HPDE6-E6E7 (cell line): ENCODE measurements around the gene EIF4A3.

Source experiments
- DNase-seq: peaks from one replicate; pipeline ENCODE4 v3.0.0; 2011; ENCODE audit warnings: missing footprints; ENCODE audit errors: extremely low spot score

Gene EIF4A3

GRCh38 chr17:80147035-80147822 lies at the start of gene EIF4A3:
EIF4A3 (minus strand) TSS chr17:80147128; CDS start chr17:80146961, 167 bp downstream.
- DNase-seq, result peak; percentile 98

DNA sequence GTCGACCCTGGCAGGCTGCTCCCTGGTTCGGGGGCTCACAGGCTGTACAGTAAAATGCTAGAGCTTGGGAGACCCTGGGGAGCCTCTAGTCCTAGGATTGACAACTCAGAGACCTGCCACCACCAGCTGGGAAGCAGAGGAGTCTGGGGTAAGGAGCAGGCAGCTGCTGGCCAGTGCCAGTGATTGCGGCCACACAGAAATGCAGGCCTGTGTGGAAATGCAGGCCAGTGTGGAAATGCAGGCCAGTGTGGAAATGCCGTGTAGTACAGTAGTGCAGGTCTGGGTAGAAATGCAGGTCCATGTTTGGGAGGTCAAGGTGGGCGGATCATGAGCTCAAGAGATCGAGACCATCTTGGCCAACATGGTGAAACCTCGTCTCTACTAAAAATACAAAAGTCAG lies 49.7 kb upstream of the EIF4A3 start:
- no peak for DNase-seq

GRCh38 chr17:80195671-80196529 lies 49.0 kb upstream of the EIF4A3 start:
- no peak for DNase-seq

DNA sequence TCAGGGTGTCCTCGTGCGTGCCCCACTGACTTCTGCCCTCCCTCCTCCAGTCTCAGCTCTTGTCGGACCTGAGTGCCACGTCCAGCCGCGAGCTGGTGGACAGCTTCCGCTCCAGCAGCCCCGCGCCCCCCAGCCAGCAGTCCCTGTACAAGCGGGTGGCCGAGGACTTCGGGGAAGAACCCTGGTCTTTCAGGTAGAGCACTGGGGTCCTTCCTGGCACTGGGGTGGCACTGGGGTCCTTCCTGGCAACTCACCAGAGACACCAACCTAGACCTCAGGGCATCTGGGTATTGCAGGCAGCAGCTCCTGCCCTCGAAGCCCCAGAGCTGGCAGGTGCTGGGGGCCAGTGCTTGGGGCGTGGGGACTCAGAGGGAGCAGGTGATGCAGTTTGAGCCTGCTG lies 48.2 kb upstream of the EIF4A3 start:
- DNase-seq, result no peak

DNA sequence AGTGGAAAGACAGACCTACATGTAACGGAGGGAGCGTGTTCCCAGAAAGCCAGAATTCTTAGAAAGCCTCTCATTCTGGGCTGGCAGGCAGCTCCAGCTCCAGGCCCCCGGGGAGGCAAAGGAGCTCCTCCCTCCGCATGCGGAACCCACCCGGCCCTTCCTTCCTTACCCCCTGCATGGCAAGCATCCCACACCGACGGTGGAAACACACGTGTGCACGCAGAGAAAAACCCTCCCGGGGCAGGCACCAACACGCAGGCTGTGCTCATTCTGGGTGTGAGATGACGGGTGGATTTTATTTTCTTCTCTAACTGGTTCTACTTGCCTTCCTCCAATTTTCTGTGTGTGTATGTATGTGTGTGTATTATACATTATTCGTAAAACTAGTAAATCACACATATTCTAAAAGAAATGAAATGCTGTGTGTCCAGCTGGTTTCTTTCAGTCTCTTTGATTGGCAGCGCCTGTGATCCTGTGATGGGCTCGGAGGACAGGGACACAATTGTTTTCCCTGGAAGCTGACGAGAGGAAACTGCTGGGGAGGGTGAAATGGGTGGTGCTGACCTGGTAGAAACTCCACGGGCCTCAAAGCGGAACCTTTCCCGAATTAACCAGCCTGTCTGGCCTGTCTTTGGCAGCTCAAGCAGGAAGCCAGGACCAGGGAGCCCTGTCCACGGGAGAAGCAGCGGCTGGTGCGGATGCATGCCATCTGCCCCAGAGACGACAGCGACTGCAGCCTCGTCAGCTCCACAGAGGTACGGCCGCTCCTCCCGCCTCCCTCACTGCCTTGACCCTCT lies 45.1 kb upstream of the EIF4A3 start:
- no peak for DNase-seq

GRCh38 chr17:80191192-80191591 lies 44.3 kb upstream of the EIF4A3 start:
- DNase-seq, result no peak

DNA sequence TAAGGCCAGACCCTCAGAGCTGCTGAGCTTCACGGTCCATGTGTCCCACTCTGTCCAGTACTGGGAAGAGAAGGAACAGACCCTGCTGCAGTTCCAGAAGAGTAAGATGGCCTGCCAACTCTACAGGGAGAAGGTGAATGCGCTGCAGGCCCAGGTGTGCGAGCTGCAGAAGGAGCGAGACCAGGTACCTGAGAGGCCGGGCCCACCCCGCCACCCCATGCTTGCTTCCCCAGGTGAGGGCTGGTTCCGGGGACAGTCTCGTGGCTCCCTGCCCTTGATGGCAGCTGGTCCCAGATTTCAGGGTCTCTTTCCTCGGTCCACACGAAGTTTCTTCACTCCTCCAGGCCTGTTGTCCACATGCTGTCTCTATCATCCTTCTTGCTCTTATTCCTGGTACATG lies 43.8 kb upstream of the EIF4A3 start:
- no peak for DNase-seq

DNA sequence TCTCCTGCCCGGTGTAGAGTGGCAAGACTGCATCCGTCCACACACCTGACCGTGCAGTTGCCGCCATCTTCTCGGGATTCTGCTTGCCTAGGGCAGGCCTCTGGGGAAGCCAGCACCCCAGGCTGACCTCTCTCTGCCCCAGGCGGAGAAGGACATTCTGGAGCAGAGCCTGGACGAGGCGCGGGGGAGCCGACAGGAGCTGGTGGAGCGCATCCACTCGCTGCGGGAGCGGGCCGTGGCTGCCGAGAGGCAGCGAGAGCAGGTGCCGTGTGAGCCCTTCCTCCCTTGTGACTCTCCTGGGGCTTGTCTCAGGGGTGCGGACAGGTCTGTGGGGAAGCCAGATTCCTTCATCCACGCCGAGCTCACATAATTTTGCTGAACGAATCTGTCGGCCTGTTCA lies 42.7 kb upstream of the EIF4A3 start:
- DNase-seq, result no peak

DNA sequence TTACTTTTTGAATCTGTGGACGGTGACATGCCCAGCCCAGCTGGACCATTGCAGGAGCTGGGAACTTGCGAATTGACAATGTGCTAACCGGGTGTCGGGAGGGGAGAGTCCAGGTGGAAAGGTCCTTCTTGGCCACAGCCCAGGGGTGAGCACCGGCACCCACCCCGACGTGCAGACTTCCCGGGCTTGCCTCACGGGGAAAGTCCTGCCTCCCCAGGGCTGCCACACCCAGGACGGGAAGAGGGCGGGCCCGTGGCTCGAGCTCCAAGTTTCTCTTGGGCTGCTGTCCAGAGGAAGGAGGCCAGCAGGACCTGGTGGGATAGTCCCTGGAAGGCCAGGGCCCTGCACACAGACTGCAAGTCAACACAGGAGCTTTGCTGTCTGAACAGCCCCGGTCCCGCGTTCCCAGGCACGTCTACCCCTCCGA lies 40.6 kb upstream of the EIF4A3 start:
- DNase-seq, result peak; percentile 63

DNA sequence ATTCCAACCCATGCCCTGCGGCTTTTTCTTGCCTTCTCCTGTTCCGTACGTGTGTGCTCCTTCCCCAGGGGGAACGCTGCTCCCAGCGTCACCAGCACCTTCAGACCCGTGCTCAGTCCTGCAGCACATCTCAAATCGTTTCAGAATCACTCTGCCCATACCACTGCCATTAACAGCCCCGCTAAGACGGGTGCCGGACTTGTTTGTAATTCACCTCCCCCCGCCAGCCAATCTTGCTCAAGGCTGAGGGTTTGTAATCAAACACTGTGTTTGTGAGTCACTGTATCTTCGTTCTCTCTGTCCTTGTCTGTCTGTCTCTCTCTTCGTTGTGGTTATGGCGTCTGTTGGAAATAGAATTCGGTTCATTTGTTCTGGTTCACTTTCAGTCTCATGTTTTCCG lies 40.2 kb upstream of the EIF4A3 start:
- DNase-seq, result peak; percentile 65

GRCh38 chr17:80185968-80186367 lies 39.0 kb upstream of the EIF4A3 start:
- DNase-seq, result no peak

DNA sequence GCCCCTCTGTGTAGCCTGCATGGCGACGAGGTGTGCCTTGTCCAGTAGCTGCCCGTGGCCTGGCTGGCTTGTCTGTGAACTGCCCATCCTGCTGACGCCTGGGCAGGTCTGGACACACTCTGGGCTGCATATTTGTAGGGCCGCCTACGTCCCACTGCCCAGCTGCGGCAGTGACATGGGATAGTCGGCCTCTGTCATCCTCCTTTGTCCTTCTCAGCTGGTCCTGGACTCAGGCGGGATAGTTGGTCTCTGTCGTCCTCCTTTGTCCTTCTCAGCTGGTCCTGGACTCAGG lies 37.4 kb upstream of the EIF4A3 start:
- DNase-seq, result no peak

- DNase-seq, result no peak
Measured at GRCh38 chr17:80183581-80184422, 36.9 kb upstream of the EIF4A3 start.

- no peak for DNase-seq
Measured at GRCh38 chr17:80182845-80183223, 35.9 kb upstream of the EIF4A3 start.

- no peak for DNase-seq
Measured at GRCh38 chr17:80182118-80182844, 35.4 kb upstream of the EIF4A3 start.

DNA sequence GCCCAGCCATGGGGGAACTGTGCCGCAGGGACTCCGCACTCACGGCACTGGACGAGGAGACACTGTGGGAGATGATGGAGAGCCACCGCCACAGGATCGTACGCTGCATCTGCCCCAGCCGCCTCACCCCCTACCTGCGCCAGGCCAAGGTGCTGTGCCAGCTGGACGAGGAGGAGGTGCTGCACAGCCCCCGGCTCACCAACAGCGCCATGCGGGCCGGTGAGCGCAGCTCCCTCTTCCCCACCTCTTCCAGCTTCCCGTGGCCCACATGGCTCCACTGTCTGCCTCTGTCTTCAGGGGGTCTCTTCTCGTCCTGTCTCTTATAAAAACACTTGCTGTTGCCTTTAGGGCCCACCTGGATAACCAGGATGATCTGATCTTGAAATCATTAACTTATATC lies 34.5 kb upstream of the EIF4A3 start:
- no peak for DNase-seq

- DNase-seq, result no peak
Measured at GRCh38 chr17:80180192-80180591, 33.3 kb upstream of the EIF4A3 start.

DNA sequence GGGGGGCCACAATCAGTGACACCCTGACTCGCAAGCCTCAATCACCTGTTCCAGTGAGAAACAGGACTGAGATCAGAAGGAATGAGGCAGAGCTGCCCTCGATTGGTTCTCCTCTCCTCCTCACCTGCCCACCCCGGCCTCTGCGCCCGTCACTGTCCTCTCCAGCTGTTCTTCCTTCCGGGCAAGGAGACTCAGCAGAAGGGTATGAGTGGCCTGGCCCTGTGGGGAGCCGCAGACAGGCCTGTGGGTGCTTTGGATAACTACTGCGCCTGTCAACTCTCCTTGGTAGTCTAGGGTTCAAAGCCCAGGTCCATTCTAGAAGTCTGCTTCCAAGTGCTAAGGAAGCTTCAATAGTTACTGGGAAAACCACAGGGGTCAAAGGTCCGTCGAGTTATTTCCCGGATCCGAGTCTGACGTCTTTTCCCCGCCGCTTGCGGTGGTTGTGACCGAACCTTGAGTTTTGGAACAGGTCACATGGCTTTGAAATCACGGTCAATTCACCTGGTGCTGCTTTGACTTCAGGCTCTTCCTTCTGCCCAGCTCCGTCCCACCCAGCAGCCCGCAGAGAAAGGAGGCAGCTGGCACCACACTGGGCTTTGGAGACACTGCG lies 31.2 kb upstream of the EIF4A3 start:
- no peak for DNase-seq

DNA sequence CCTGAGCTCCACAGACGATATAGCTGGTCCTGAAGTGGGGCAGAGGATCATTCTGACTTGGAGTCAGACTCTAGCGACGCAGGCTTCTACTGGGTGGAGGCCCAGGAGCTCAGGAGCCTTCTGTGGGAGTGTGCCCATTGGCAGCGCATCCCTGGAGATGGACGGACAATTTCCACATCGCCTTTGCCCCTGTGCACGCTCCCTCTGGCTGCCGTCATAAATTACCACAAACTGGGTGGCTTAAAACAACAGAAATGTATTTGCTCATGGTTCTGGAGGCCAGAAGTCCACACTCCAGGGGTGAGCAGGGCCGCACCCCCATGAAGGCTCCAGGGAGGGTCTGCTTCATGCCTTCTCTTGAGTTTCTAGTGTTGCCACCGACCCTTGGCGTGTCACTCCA lies 29.8 kb upstream of the EIF4A3 start:
- no peak for DNase-seq

DNA sequence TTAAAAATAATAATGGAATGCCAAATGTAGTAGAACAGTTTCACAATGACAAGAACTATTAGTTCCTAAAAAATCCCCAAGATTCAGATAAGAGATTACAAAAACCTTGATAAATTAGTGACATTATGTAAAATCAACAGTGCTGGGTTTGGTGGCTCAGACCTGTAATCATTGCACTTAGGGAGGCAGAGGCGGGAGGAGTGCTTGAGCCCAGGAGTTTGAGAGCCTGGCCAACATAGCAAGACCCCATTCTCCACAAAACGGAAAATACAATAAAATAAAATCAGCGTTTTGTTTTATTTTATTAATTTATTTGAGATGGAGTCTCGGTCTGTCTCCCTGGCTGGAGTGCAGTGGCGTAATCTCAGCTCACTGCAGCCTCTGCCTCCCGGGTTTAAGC lies 27.0 kb upstream of the EIF4A3 start:
- DNase-seq, result no peak
